ENCODE results near the gene ACE2.

GRCh38 chrX:15605226-15605625, 4.5 kb upstream of the ACE2 start:
- no peak for TF ChIP-seq EZH2 (IDR thresholded peaks at IDR 0.05; ENCODE audit: low read length, missing control alignments)
- TF ChIP-seq CTCF (conservative IDR thresholded peaks at IDR 0.05 in 1 of 2, IDR thresholded peaks at IDR 0.05 in 1 of 2; ENCODE audit: low read depth in 1 of 2, low read length in 2 of 2), result no peak
